Activated CD4-positive, CD25-positive, alpha-beta regulatory T cell treated with anti-CD3 and anti-CD28 coated beads, Interleukin-2, amount 50 U/mL, for 24 hours (primary cell): Measurements from ENCODE around the gene CCDC201.

Experiments used
- ATAC-seq, 2 donors: fragments of 150-1000 bp; cut with Tn5 transposase; one replicate each; pipeline ENCODE4 v1.10.0; 2021; ENCODE audit warnings: mild to moderate bottlenecking in 1 of 2, moderate library complexity in 1 of 2

CCDC201 gene

GRCh38 chr7:45892407-45893035 lies 19.6 kb upstream of the CCDC201 start:
- ATAC-seq = no peak

GRCh38 chr7:45891462-45892402 lies 18.9 kb upstream of the CCDC201 start:
- ATAC-seq = no peak

GRCh38 chr7:45890902-45891461 lies 18.1 kb upstream of the CCDC201 start:
- ATAC-seq = no peak

- no peak for ATAC-seq
Observed at GRCh38 chr7:45890125-45890901, 17.4 kb upstream of the CCDC201 start.

- ATAC-seq = no peak
Observed at GRCh38 chr7:45889367-45890067, 16.6 kb upstream of the CCDC201 start.

- no peak for ATAC-seq
Observed at GRCh38 chr7:45888993-45889366, 16.1 kb upstream of the CCDC201 start.

- ATAC-seq = no peak
Observed at GRCh38 chr7:45888185-45888992, 15.5 kb upstream of the CCDC201 start, which contains the start of gene IGFBP1. Gene IGFBP1 (plus strand): TSS chr7:45888488. CDS start chr7:45888653, 165 bp downstream.

GRCh38 chr7:45886931-45887667 lies 14.2 kb upstream of the CCDC201 start:
- no peak for ATAC-seq

- no peak for ATAC-seq
Observed at GRCh38 chr7:45885264-45885882, 12.5 kb upstream of the CCDC201 start.

- no peak for ATAC-seq
Observed at GRCh38 chr7:45884136-45884535, 11.3 kb upstream of the CCDC201 start.

GRCh38 chr7:45882465-45882810 lies 9.6 kb upstream of the CCDC201 start:
- no peak for ATAC-seq

- ATAC-seq = no peak
Observed at GRCh38 chr7:45881759-45882464, 9.0 kb upstream of the CCDC201 start.

GRCh38 chr7:45881280-45881758 lies 8.4 kb upstream of the CCDC201 start:
- ATAC-seq = no peak

GRCh38 chr7:45880433-45880860 lies 7.6 kb upstream of the CCDC201 start:
- no peak for ATAC-seq

- no peak for ATAC-seq
Observed at GRCh38 chr7:45878457-45879144, 5.7 kb upstream of the CCDC201 start.

- ATAC-seq = no peak
Observed at GRCh38 chr7:45876519-45876918, 3.6 kb upstream of the CCDC201 start.

- ATAC-seq = no peak
Observed at GRCh38 chr7:45874408-45875131, 1.7 kb upstream of the CCDC201 start.

GRCh38 chr7:45873355-45873754 lies 473 bp upstream of the CCDC201 start:
- ATAC-seq = no peak
